Nephron (organoid): ENCODE measurements around the gene NTRK1.

Source experiments
- H3K27ac Mint-ChIP-seq, 3 experiments: 2 replicates each; pipeline ENCODE4 v1.8.0; 2020; ENCODE audit warnings: mixed read lengths in 3 of 3, mild to moderate bottlenecking in 2 of 3, moderate library complexity in 1 of 3
- H3K27me3 Mint-ChIP-seq: 2 replicates; pipeline ENCODE4 v1.8.0; 2021; ENCODE audit warnings: low read depth, mild to moderate bottlenecking, moderate library complexity, mixed read lengths
- H3K36me3 Mint-ChIP-seq: 2 replicates; pipeline ENCODE4 v1.8.0; 2020; ENCODE audit warnings: low read depth, mixed read lengths
- H3K4me1 Mint-ChIP-seq: 2 replicates; pipeline ENCODE4 v1.8.0; 2020; ENCODE audit warnings: mixed read lengths
- H3K4me3 Mint-ChIP-seq, 3 experiments: 2 replicates each; pipeline ENCODE4 v1.8.0; 2020; ENCODE audit warnings: mild to moderate bottlenecking in 3 of 3, mixed read lengths in 3 of 3, moderate library complexity in 2 of 3
- H3K9me3 Mint-ChIP-seq: 2 replicates; pipeline ENCODE4 v1.8.0; 2020; ENCODE audit warnings: mixed read lengths
- CTCF ChIP-seq, 3 experiments: fragments of 200-600 bp; sonication (generic); IDR thresholded peaks; one replicate each; pipeline ENCODE4 v1.5.0; 2021; ENCODE audit warnings: antibody characterized with exemption in 3 of 3; ENCODE audit not compliant: unreplicated experiment in 3 of 3

NTRK1 gene

DNA sequence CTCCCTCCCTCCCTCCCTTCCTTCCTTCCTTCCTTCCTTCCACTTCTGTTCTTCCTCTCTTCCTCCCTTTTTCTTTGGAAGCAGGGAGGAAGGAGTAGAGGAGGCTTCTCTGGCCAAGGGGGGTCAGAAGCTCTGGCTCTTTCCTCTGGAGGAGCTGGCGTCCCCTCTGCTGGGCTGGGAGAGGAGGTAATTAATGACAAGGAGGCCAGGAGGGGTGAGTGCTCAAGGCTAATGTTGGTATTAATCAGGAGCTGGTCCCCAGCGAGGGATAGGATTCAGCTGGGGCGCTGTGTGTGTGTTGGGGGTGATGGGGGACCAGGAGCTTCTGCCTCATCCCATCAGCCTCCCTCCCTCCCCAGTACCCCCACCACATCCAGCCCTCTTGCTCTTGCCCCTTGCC, 26.7 kb downstream of the NTRK1 start:
- H3K9me3 Mint-ChIP-seq = no peaks in the 10 kb centered on the region
- peaks cover 47% of the 10 kb centered on the region for H3K27me3 Mint-ChIP-seq
- H3K4me3 Mint-ChIP-seq = peak overlapping the region in 1 of 3 experiments; percentile 42
- H3K36me3 Mint-ChIP-seq = no peaks in the 10 kb centered on the region
- peak overlapping the region; percentile 66 to 84 (median 75) for H3K27ac Mint-ChIP-seq
- peaks cover 58% of the 10 kb centered on the region for H3K4me1 Mint-ChIP-seq
- no peak for TF ChIP-seq CTCF (IDR thresholded peaks at IDR 0.05; ENCODE audit: unreplicated experiment in 3 of 3)

DNA sequence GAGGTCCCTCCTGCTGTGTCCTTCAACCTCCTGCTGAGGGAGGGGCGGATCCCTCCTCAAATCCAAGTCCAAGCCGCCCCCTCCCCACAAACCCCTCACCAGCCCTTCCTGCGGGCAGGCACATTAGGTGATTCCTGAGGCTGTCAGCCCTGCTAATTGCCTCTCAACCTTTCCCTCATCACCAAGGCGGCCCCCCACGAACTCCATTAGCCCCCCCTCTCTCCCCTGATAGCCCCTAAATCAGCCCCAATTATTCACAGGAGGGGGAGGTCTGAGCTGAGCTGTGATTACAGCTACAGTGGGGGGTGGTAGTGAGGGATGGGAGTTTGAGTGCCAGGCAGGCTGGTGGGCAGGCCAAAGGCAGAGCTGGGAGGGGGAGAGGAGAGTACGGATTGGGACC, 27.1 kb downstream of the NTRK1 start:
- no peaks in the 10 kb centered on the region for H3K36me3 Mint-ChIP-seq
- no peak for TF ChIP-seq CTCF (IDR thresholded peaks at IDR 0.05; ENCODE audit: unreplicated experiment in 3 of 3)
- H3K4me3 Mint-ChIP-seq = peak overlapping the region in 1 of 3 experiments; percentile 22
- peaks cover 58% of the 10 kb centered on the region for H3K4me1 Mint-ChIP-seq
- H3K27me3 Mint-ChIP-seq = peaks cover 50% of the 10 kb centered on the region
- no peaks in the 10 kb centered on the region for H3K9me3 Mint-ChIP-seq
- H3K27ac Mint-ChIP-seq = peak overlapping the region in 1 of 3 experiments; percentile 75

DNA sequence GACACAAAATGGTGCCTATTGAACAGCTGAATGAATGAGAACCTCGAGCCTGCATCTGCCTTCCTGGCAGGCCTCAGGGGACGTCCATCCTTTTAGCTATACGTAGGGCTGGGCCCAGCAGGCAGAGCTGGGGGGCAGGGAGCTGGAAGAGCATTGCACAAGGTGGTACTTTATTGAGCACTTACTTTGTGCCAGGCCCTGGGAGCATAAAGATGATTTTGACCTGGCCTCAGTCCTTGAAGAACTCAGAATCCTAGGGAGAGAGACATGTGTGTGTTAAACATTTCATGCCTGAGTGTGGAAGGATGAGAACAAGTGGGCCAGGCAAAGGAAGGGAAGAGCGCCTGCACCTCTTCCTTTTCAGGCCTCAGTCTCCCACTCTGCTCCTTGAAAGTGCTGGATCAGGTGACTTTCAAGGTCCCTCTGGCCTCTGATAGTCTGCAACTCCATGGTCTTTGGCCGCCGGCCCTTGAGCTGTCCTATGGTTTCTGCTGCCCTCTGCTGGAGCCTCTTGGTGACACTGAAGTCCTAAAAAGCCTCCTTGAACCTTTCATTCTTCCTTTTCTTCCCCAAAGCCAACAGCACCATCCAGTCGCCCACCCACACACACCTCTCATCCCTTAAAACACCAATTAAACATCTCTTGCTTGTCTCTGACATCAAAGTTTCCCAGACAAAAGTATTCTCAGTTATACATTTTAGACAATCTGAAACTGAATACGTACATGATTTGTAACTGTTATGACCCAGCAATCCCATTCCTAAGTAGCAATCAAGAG, 29.3 kb downstream of the NTRK1 start:
- Mint-ChIP-seq H3K36me3 (no peaks in the 10 kb centered on the region), H3K9me3 (no peaks in the 10 kb centered on the region), H3K27ac (peak overlapping the region in 2 of 3 experiments; percentile 8 to 30), H3K27me3 (peaks cover 42% of the 10 kb centered on the region), H3K4me3 (peak overlapping the region in 1 of 3 experiments; percentile 14), H3K4me1 (peaks cover 45% of the 10 kb centered on the region)
- peak; percentile 82 to 83 (median 82) for TF ChIP-seq CTCF (IDR thresholded peaks at IDR 0.05; ENCODE audit: unreplicated experiment in 3 of 3)

DNA sequence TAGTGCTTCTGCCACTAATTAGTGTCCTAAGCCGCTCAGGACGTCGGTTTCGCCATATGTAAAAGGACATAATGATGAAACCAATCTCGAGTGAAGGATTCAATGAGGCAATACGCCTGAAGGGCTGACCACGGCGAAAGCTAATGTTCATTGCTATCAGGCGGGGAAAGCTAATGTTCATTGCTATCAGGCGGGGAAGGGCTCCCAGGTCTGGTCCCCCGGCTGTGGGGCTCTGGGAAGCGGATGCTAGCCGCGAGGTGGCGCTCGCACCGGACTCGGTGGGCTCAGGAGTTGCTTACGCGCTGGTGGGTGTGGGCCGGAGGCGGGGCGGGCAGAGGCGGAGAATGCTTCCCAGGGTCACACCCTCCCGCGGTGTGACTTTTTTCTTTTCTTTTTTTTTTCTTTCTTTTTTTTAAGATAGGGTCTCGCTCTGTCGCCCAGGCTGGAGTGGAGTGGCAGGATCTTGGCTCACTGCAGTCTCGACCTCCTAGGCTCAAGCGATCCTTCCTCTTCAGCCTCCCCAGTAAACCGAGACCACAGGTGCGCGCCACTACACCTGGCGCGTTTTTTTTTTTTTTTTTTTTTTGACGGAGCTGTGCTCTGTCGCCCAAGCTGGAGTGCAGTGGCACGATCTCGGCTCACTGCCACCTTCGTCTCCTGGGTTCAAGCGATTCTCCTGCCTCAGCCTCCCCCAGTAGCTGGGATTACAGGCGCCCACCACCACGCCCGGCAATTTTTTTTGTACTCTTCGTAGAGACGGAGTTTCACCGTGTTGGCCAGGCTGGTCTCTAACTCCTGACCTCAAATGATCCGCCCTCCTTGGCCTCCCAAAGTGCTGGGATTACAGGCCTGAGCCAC, 31.8 kb downstream of the NTRK1 start:
- Mint-ChIP-seq H3K27me3 (peaks cover 56% of the 10 kb centered on the region), H3K36me3 (no peaks in the 10 kb centered on the region), H3K27ac (peak overlapping the region in 2 of 3 experiments; percentile 52 to 74), H3K4me3 (peak overlapping the region; percentile 73 to 79 (median 75)), H3K4me1 (peaks cover 41% of the 10 kb centered on the region), H3K9me3 (no peaks in the 10 kb centered on the region)
- peak; percentile 78 to 94 (median 86) for TF ChIP-seq CTCF (IDR thresholded peaks at IDR 0.05; ENCODE audit: unreplicated experiment in 3 of 3)

GRCh38 chr1:156893048-156893953, 32.6 kb downstream of the NTRK1 start, which contains the start of gene PEAR1:
PEAR1 (plus strand) TSS chr1:156893718; CDS start chr1:156903927, 10,209 bp downstream.
- TF ChIP-seq CTCF (IDR thresholded peaks at IDR 0.05; ENCODE audit: unreplicated experiment in 3 of 3) = peak in 1 of 3 experiments; percentile 18
- peaks cover 47% of the 10 kb centered on the region for H3K4me1 Mint-ChIP-seq
- peaks cover 52% of the 10 kb centered on the region for H3K27me3 Mint-ChIP-seq
- no peaks in the 10 kb centered on the region for H3K36me3 Mint-ChIP-seq
- no peaks in the 10 kb centered on the region for H3K9me3 Mint-ChIP-seq
- H3K27ac Mint-ChIP-seq = peak within 1 kb of the TSS; percentile 79 to 94 (median 83)
- peak within 1 kb of the TSS; percentile 75 to 79 (median 78) for H3K4me3 Mint-ChIP-seq
